Adrenal gland (tissue), 12 donors: ENCODE measurements around the gene FOSL1. TPM values are rescaled to one million over a fixed set of nuclear protein-coding genes. Genes with fewer than 3 reads are reported as not detected.

Experiments used
- DNase-seq, 7 donors: peaks; one replicate each; pipeline ENCODE4 v3.0.0-alpha.2; 2019 to 2020
- H3K27ac ChIP-seq, 5 donors: fragments of 200-600 bp; sonication (generic) in 4 of 5; 1 replicate in 3 of 5; 2 replicates in 2 of 5; pipeline versions ENCODE4 v1.5.1 to v1.8.0; 2016 to 2020; ENCODE audit warnings: mild to moderate bottlenecking in 1 of 5
- H3K27me3 ChIP-seq: fragments of 200-600 bp; 2 replicates; pipeline ENCODE4 v1.8.0; 2021
- H3K36me3 ChIP-seq, 2 donors: fragments of 200-600 bp; replicated peaks in 1 of 2; 1 replicate in 1 of 2; 2 replicates in 1 of 2; pipeline versions ENCODE4 v1.5.1 to v1.8.0; 2018 to 2022
- H3K4me1 ChIP-seq, 2 donors: fragments of 200-600 bp; replicated peaks in 1 of 2; 1 replicate in 1 of 2; 2 replicates in 1 of 2; pipeline versions ENCODE4 v1.5.1 to v1.8.0; 2018 to 2021
- H3K4me3 ChIP-seq, 4 donors: fragments of 200-600 bp; sonication (generic) in 3 of 4; one replicate each; pipeline ENCODE4 v1.5.1; 2016 to 2018
- H3K9me3 ChIP-seq, 3 donors: fragments of 200-600 bp; sonication (generic) in 1 of 3; replicated peaks in 1 of 3; 1 replicate in 2 of 3; 2 replicates in 1 of 3; pipeline versions ENCODE4 v1.5.1 to v1.8.0; 2016 to 2021
- POLR2A ChIP-seq, 2 donors: fragments of 450-650 bp; IDR thresholded peaks; one replicate each; pipeline ENCODE4 v1.6.1; 2017; ENCODE audit warnings: antibody characterized with exemption in 2 of 2, mild to moderate bottlenecking in 2 of 2, moderate library complexity in 1 of 2
- whole genome bisulfite sequencing, 4 donors: extraction: QIAGEN DNeasy Blood & Tissue Kit in 2 of 4; methylation state at CpG; one replicate each; pipeline versions ENCODE4 v1.1.5 to v1.1.7; 2013 to 2017; 5-methylcytosine and 5-hydroxymethylcytosine counted together
- intact Hi-C, 2 donors: fragments of 100-400 bp; cut with DNase I; formaldehyde crosslinking; loops; one replicate each; pipeline versions ENCODE4 v1.14.1 to v1.15.0; 2022 to 2023
- polyA plus RNA-seq, 3 donors: library from polyadenylated mRNA; stranded (reverse); fragments of 200-250 nt in 2 of 3; fragments of 350-450 nt in 1 of 3; fragmentation: Illumina TruSeq in 1 of 3; extraction: RNeasy Lipid Tissue Mini Kit (QIAGEN cat#74804) in 1 of 3; gene quantifications; one replicate each; pipeline ENCODE4 v1.2.3, GENCODE V29; 2013 to 2014
- total RNA-seq, 9 donors: library from RNA; depleted of rRNA in 4 of 9; stranded (reverse); fragments of >200 nt in 4 of 9; fragments of 120-200 nt in 1 of 9; fragmentation: NEBNext Ultra II Directional in 1 of 9; extraction: Animal tissue kit (Norgen Biotek cat#: 25700) in 1 of 9; gene quantifications; one replicate each; pipeline versions ENCODE4 v1.1.0 to v1.2.4, GENCODE V29; 2013 to 2023
- TF ChIP-seq, protein P1 (sequence below), 6 experiments: fragments of 450-650 bp in 4 of 6; fragments of 200-600 bp in 2 of 6; sonication (generic) in 1 of 6; IDR thresholded peaks; 1 replicate in 5 of 6; 2 replicates in 1 of 6; pipeline versions ENCODE4 v1.5.1 to v1.8.0; 2016 to 2021; ENCODE audit warnings: antibody characterized with exemption in 6 of 6, mild to moderate bottlenecking in 2 of 6, moderate library complexity in 1 of 6
- donor health status: healthy with polysubstance abuse.
- donor health status: Bipolar disorder and iron deficiency.
- donor health status: DM: yes; HTN: yes; CAD: no.
- donor health status: DM: no; HTN: no; CAD: no.
- donor health status: DM: no; HTN: no; CAD: no.
- donor health status: DM: yes; HTN: yes; CAD: no.

Gene FOSL1
- total and polyA plus RNA-seq, 12 donors: 2.7 to 34.4 (median 5.4) TPM

DNA sequence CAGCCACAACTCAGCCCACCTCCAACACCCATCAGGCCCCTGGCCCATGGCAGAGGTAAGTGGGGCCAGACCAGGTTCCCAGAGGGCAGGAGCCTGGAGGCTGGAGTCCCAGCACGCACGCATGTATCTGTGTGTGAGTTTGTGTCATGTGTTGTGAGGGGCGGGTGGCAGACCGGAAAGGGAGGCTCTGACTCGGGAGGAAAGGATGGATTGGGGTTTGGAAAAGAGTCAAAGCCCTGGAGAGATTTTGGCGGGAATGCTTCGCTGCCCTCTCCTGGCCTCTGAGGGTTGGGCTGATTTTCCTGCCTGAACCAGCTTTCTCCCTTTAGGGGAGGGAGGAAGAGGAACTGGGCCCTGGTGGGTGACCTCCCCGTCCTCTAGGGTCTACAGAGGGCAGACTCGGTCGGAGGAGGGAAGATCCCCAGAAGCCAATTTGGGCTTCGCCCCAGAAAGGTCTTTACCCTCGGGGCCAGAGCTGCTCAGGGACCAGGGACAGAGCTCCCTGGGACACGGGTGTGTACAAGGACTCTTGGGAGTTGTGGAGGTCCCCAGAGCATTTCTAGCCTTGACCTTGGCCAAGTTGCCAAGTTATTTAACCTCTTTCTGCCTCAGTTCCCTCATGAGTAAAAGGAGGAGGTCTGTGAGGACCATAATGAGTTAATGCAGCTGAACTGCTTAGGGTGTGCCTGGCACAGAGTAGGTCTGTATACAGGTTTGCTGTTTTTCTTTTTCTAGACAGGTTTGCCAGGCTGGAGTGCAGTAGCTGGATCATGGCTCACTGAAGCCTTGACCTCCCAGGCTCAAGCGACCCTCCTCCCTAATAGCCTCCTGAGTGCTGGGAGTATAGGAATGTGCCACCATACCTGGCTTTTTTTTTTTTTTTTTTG, 11.7 kb upstream of the FOSL1 start:
- 12 to 17% (median 16%) methylated on average over 9 to 14 of the region's 14 CpGs for WGBS, 4 donors
- TF ChIP-seq, protein P1, sequence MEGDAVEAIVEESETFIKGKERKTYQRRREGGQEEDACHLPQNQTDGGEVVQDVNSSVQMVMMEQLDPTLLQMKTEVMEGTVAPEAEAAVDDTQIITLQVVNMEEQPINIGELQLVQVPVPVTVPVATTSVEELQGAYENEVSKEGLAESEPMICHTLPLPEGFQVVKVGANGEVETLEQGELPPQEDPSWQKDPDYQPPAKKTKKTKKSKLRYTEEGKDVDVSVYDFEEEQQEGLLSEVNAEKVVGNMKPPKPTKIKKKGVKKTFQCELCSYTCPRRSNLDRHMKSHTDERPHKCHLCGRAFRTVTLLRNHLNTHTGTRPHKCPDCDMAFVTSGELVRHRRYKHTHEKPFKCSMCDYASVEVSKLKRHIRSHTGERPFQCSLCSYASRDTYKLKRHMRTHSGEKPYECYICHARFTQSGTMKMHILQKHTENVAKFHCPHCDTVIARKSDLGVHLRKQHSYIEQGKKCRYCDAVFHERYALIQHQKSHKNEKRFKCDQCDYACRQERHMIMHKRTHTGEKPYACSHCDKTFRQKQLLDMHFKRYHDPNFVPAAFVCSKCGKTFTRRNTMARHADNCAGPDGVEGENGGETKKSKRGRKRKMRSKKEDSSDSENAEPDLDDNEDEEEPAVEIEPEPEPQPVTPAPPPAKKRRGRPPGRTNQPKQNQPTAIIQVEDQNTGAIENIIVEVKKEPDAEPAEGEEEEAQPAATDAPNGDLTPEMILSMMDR (IDR thresholded peaks at IDR 0.05): peak in 2 of 6 experiments; percentile 22
- TF ChIP-seq POLR2A (IDR thresholded peaks at IDR 0.05): no peak
- intact Hi-C loops: no loop called here
- DNase-seq: peak in 6 of 7 donors; percentile 23 to 52 (median 48)
- Histone ChIP-seq H3K36me3 (no peaks in the 10 kb centered on the region), H3K4me3 (no peak overlapping the region), H3K27ac (peak overlapping the region in 2 of 5 donors; percentile 34 to 75), H3K27me3 (no peaks in the 10 kb centered on the region), H3K9me3 (no peaks in the 10 kb centered on the region), H3K4me1 (peaks cover 15 to 28% of the 10 kb centered on the region in 2 donors)

DNA sequence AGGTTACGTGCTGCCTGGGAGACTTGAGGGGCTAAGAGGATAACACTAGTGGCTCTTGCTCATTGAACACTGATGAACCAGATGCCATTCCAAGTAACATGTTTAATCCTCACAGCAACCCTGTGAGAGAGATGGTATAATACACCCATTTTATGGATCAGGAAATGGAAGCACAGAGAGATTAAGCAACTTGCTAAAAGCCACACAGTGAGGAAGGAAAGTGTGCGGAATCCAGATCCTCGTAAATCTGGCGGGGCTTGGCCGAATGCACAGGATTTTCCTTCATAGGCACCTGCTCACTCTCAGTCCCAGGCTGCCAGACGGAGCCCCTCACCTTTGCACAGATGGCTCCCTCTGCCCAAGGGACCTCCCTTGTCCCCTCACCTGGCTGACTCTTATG, 7.7 kb upstream of the FOSL1 start:
- Histone ChIP-seq H3K27ac (no peak overlapping the region), H3K9me3 (no peaks in the 10 kb centered on the region), H3K4me1 (peaks cover 0 to 7% of the 10 kb centered on the region in 2 donors), H3K36me3 (no peaks in the 10 kb centered on the region), H3K27me3 (no peaks in the 10 kb centered on the region), H3K4me3 (no peak overlapping the region)
- 74 to 83% (median 76%) methylated on average over 4 to 6 of the region's 6 CpGs for WGBS, 4 donors
- TF ChIP-seq, protein P1 (IDR thresholded peaks at IDR 0.05): no peak
- no peak for TF ChIP-seq POLR2A (IDR thresholded peaks at IDR 0.05)
- no peak for DNase-seq
- intact Hi-C loops: no loop called here

DNA sequence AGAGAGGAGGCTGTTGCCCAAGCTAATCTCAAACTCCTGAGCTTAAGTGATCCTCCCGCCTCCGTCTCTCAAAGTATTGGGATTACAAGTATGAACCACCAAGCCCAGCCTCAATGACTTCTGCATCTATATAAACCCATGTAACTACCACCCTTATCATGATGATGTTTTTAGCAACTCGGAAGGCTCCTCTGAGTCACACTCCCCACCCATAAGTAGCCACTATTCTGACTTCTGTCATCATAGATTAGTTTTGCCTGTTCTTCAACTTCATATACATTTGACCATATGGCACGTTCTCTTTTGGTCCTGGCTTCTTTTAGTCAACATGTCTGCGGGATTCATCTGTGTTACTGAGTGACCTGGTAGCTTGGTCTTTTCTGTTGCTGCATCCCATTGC, 6.4 kb upstream of the FOSL1 start:
- TF ChIP-seq, protein P1 (IDR thresholded peaks at IDR 0.05): no peak
- Histone ChIP-seq H3K4me1 (peaks cover 0 to 1% of the 10 kb centered on the region in 2 donors), H3K4me3 (no peak overlapping the region), H3K27ac (no peak overlapping the region), H3K27me3 (no peaks in the 10 kb centered on the region), H3K36me3 (no peaks in the 10 kb centered on the region), H3K9me3 (no peaks in the 10 kb centered on the region)
- intact Hi-C loops: no loop called here
- DNase-seq: no peak
- WGBS, 4 donors: 74 to 83% (median 83%) methylated on average over 5 of the region's 5 CpGs

DNA sequence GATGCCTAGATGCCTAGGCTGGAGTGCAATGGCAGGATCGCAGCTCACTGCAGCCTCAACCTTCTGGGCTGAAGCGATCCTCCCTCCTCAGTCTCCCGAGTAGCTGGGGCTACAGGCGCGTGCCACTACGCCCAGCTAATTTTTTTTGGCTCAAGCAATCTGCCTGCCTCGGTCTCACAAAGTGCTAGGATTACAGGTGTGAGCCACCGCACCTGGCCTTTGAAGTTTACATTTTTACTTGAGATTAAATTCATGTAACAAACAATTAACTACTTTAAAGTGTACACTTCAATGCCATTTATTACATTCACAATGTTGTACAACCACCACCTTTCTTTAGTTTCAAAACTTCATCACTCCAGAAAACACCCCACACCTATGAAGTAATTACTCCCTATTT, 3.5 kb upstream of the FOSL1 start:
- WGBS, 4 donors: 82 to 91% (median 86%) methylated on average over 8 of the region's 8 CpGs

More for the DNA sequence above, 3.5 kb upstream of the FOSL1 start:
- Histone ChIP-seq H3K9me3 (no peaks in the 10 kb centered on the region), H3K36me3 (no peaks in the 10 kb centered on the region), H3K4me3 (no peak overlapping the region), H3K4me1 (peaks cover 12 to 14% of the 10 kb centered on the region in 2 donors), H3K27ac (no peak overlapping the region), H3K27me3 (no peaks in the 10 kb centered on the region)
- intact Hi-C loops: no loop called here
- TF ChIP-seq POLR2A (IDR thresholded peaks at IDR 0.05): no peak
- TF ChIP-seq, protein P1 (IDR thresholded peaks at IDR 0.05): no peak
- no peak for DNase-seq
